Fibroblast of lung (primary cell): ENCODE data around the gene CLASP1. TPM values are rescaled to one million over a fixed set of nuclear protein-coding genes. Genes with fewer than 3 reads are reported as not detected.

Experiments
- DNase-seq, 2 donors: peaks; one replicate each; pipeline versions ENCODE4 v3.0.0 to v3.0.0-alpha.2; 2010; ENCODE audit warnings: low read depth in 2 of 2
- H2AFZ ChIP-seq: 2 replicates; pipeline ENCODE4 v1.5.1; 2012; ENCODE audit warnings: low read length, control low read depth, inconsistent platforms
- H3K27ac ChIP-seq: 2 replicates; pipeline ENCODE4 v1.5.1; 2011; ENCODE audit warnings: low read length, control low read depth; ENCODE audit not compliant: insufficient read depth
- H3K27me3 ChIP-seq: 2 replicates; pipeline ENCODE4 v1.5.1; 2011; ENCODE audit warnings: mild to moderate bottlenecking, low read length; ENCODE audit not compliant: control insufficient read depth, insufficient read depth
- H3K36me3 ChIP-seq: 2 replicates; pipeline ENCODE4 v1.5.1; 2011; ENCODE audit warnings: low read length; ENCODE audit not compliant: control insufficient read depth, insufficient read depth
- H3K4me1 ChIP-seq: 2 replicates; pipeline ENCODE4 v1.5.1; 2011; ENCODE audit warnings: low read length; ENCODE audit not compliant: control insufficient read depth, insufficient read depth; ENCODE audit errors: extremely low read depth
- H3K4me2 ChIP-seq: 2 replicates; pipeline ENCODE4 v1.5.1; 2011; ENCODE audit warnings: low read length, control low read depth; ENCODE audit not compliant: insufficient read depth; ENCODE audit errors: extremely low read depth
- H3K4me3 ChIP-seq, 4 experiments: fragments of 200-600 bp in 1 of 4; sonication (generic) in 1 of 4; replicated peaks in 1 of 4; 2 replicates each; pipeline ENCODE4 v1.5.1; 2011 to 2016; ENCODE audit warnings: low read length in 4 of 4, low read depth in 3 of 4, mild to moderate bottlenecking in 3 of 4, control low read depth in 2 of 4, inconsistent platforms in 1 of 4, mixed read lengths in 1 of 4; ENCODE audit not compliant: insufficient read depth in 1 of 4; ENCODE audit errors: control extremely low read depth in 1 of 4
- H3K79me2 ChIP-seq: 2 replicates; pipeline ENCODE4 v1.5.1; 2012; ENCODE audit warnings: mild to moderate bottlenecking, low read length, inconsistent platforms; ENCODE audit not compliant: control insufficient read depth, insufficient read depth
- H3K9ac ChIP-seq: 2 replicates; pipeline ENCODE4 v1.5.1; 2011; ENCODE audit warnings: mild to moderate bottlenecking, low read length, control low read depth; ENCODE audit not compliant: insufficient read depth
- H3K9me3 ChIP-seq: 2 replicates; pipeline ENCODE4 v1.5.1; 2012; ENCODE audit warnings: low read depth, low read length; ENCODE audit not compliant: control insufficient read depth, insufficient read depth
- H4K20me1 ChIP-seq: 2 replicates; pipeline ENCODE4 v1.5.1; 2011; ENCODE audit warnings: low read length; ENCODE audit not compliant: control insufficient read depth, insufficient read depth; ENCODE audit errors: extremely low read depth
- CTCF ChIP-seq, 2 donors: IDR thresholded peaks in 1 of 2; conservative IDR thresholded peaks in 1 of 2; 1 replicate in 1 of 2; 2 replicates in 1 of 2; pipeline ENCODE4 v1.5.1; 2011 to 2012; ENCODE audit warnings: low read length in 2 of 2, control low read depth in 1 of 2, inconsistent platforms in 1 of 2, low read depth in 1 of 2, mild to moderate bottlenecking in 1 of 2
- EZH2 ChIP-seq: IDR thresholded peaks from 2 replicates; pipeline ENCODE4 v1.5.1; 2012; ENCODE audit warnings: low read length, control low read depth, mild to moderate bottlenecking; ENCODE audit errors: missing control alignments
- polyA plus RNA-seq, 2 donors: library from polyadenylated mRNA; depleted of rRNA in 1 of 2; stranded (reverse) in 1 of 2; unstranded in 1 of 2; fragments of >200 nt; gene quantifications; 2 replicates each; pipeline ENCODE4 v1.2.1, GENCODE V29; 2011 to 2012; ENCODE audit warnings: missing spikeins in 1 of 2
- total RNA-seq: library from RNA; depleted of rRNA; stranded (reverse); fragments of >200 nt; gene quantifications from 2 replicates; pipeline ENCODE4 v1.2.1, GENCODE V29; 2014

The CLASP1 gene
- total and polyA plus RNA-seq, 2 donors (not counting 1 experiment from before 2014, with no cell fraction given) = 6.0 to 48.4 TPM

GRCh38 chr2:121536347-121536746 lies 112.9 kb downstream of the CLASP1 start:
- H2AFZ ChIP-seq = no peak overlapping the region
- no peak overlapping the region for H3K9ac ChIP-seq
- H3K4me3 ChIP-seq = no peak overlapping the region
- H3K79me2 ChIP-seq = peaks cover 12% of the 10 kb centered on the region
- no peaks in the 10 kb centered on the region for H3K27me3 ChIP-seq
- H3K36me3 ChIP-seq = no peaks in the 10 kb centered on the region
- no peak for TF ChIP-seq CTCF (conservative IDR thresholded peaks at IDR 0.05 in 1 of 2, IDR thresholded peaks at IDR 0.05 in 1 of 2; ENCODE audit: low read depth in 1 of 2, low read length in 2 of 2)
- no peak for TF ChIP-seq EZH2
- H4K20me1 ChIP-seq = no peaks in the 10 kb centered on the region
- no peaks in the 10 kb centered on the region for H3K4me1 ChIP-seq
- H3K4me2 ChIP-seq = no peak overlapping the region
- no peaks in the 10 kb centered on the region for H3K9me3 ChIP-seq
- H3K27ac ChIP-seq = no peak overlapping the region
- DNase-seq = no peak

- DNase-seq = no peak
- Histone ChIP-seq H4K20me1 (no peaks in the 10 kb centered on the region), H3K9ac (no peak overlapping the region)
Observed at GRCh38 chr2:121534007-121534406, 115.3 kb downstream of the CLASP1 start.

GRCh38 chr2:121532894-121533293 lies 116.4 kb downstream of the CLASP1 start:
- peak in 1 of 2 donors; percentile 31 for DNase-seq
- Histone ChIP-seq H3K36me3 (no peaks in the 10 kb centered on the region), H3K79me2 (peaks cover 19% of the 10 kb centered on the region)

More at GRCh38 chr2:121534007-121534406, 115.3 kb downstream of the CLASP1 start:
- Histone ChIP-seq H2AFZ (no peak overlapping the region), H3K4me2 (no peak overlapping the region), H3K9me3 (no peaks in the 10 kb centered on the region), H3K27ac (no peak overlapping the region), H3K4me1 (no peaks in the 10 kb centered on the region), H3K79me2 (peaks cover 11% of the 10 kb centered on the region), H3K36me3 (no peaks in the 10 kb centered on the region), H3K27me3 (no peaks in the 10 kb centered on the region), H3K4me3 (no peak overlapping the region)
- no peak for TF ChIP-seq CTCF (conservative IDR thresholded peaks at IDR 0.05 in 1 of 2, IDR thresholded peaks at IDR 0.05 in 1 of 2; ENCODE audit: low read depth in 1 of 2, low read length in 2 of 2)
- TF ChIP-seq EZH2 = no peak

More at GRCh38 chr2:121532894-121533293, 116.4 kb downstream of the CLASP1 start:
- no peak overlapping the region for H3K27ac ChIP-seq
- H3K4me2 ChIP-seq = no peak overlapping the region
- H3K9ac ChIP-seq = no peak overlapping the region
- TF ChIP-seq EZH2 (no peak), CTCF (conservative IDR thresholded peaks at IDR 0.05 in 1 of 2, IDR thresholded peaks at IDR 0.05 in 1 of 2; ENCODE audit: low read depth in 1 of 2, low read length in 2 of 2) (no peak)
- H3K27me3 ChIP-seq = no peaks in the 10 kb centered on the region
- H3K9me3 ChIP-seq = no peaks in the 10 kb centered on the region
- H3K4me3 ChIP-seq = no peak overlapping the region
- H3K4me1 ChIP-seq = no peaks in the 10 kb centered on the region
- no peaks in the 10 kb centered on the region for H4K20me1 ChIP-seq
- no peak overlapping the region for H2AFZ ChIP-seq
